Upper lobe of right lung (tissue), 1 donor: Measurements from ENCODE around the gene NTM. TPM values are rescaled to one million over a fixed set of nuclear protein-coding genes. Genes with fewer than 3 reads are reported as not detected.

Experiments used
- ATAC-seq: fragments of 200-7000 bp; cut with Tn5 transposase; one replicate; pipeline ENCODE4 v1.9.1; 2020; ENCODE audit warnings: mild to moderate bottlenecking, moderate library complexity
- DNase-seq: peaks from one replicate; pipeline ENCODE4 v3.0.0-alpha.2; 2020
- H3K27ac ChIP-seq: fragments of 200-600 bp; one replicate; pipeline ENCODE4 v1.8.0; 2022
- H3K27me3 ChIP-seq: fragments of 200-600 bp; one replicate; pipeline ENCODE4 v1.8.0; 2022; ENCODE audit warnings: mild to moderate bottlenecking
- H3K36me3 ChIP-seq: fragments of 200-600 bp; one replicate; pipeline ENCODE4 v1.8.0; 2022
- H3K4me1 ChIP-seq: fragments of 200-600 bp; one replicate; pipeline ENCODE4 v1.8.0; 2022
- H3K4me3 ChIP-seq: fragments of 200-600 bp; one replicate; pipeline ENCODE4 v1.8.0; 2022; ENCODE audit warnings: mild to moderate bottlenecking
- H3K9me3 ChIP-seq: fragments of 200-600 bp; one replicate; pipeline ENCODE4 v1.8.0; 2022
- intact Hi-C: fragments of 100-400 bp; cut with DNase I; formaldehyde crosslinking; loops from one replicate; pipeline ENCODE4 v1.11.0; 2022
- total RNA-seq: library from RNA; stranded (reverse); fragmentation: NEBNext Ultra II Directional; extraction: Animal tissue kit (Norgen Biotek cat#: 25700); gene quantifications from one replicate; pipeline ENCODE4 v1.2.1, GENCODE V29; 2021
- TF ChIP-seq, protein P1 (sequence below): fragments of 200-600 bp; IDR thresholded peaks from one replicate; pipeline ENCODE4 v1.8.0; 2022; ENCODE audit warnings: antibody characterized with exemption
- donor health status: DM: no; HTN: yes; CAD: no; lungs with severe emphysema.

NTM gene
- total RNA-seq, 1 donor from 2014 or later = 3.7 TPM

DNA sequence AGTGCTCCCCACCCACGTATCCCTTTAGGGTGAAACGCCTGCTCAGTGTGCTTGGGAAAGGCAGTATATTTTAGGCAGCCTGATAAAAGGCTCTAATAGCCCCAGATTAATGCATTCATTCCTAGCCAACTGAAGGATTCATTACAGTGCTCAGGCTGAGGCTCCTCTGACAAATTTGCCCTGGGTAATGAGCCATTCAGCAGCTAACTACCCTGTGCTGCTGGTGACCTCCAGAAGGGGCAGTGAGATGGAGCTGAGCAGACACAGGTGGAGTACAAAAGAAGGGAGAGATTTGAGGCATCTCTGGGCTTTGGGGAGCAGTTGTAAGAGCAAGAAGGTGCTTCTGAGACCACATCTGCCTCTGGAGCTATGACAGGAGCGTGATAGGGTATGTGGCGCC lies 817.0 kb downstream of the NTM start:
- Histone ChIP-seq H3K27ac (no peak overlapping the region), H3K4me1 (no peaks in the 10 kb centered on the region), H3K9me3 (no peaks in the 10 kb centered on the region), H3K36me3 (no peaks in the 10 kb centered on the region), H3K4me3 (no peak overlapping the region), H3K27me3 (no peaks in the 10 kb centered on the region)
- DNase-seq (no peak), ATAC-seq (no peak)
- TF ChIP-seq, protein P1, sequence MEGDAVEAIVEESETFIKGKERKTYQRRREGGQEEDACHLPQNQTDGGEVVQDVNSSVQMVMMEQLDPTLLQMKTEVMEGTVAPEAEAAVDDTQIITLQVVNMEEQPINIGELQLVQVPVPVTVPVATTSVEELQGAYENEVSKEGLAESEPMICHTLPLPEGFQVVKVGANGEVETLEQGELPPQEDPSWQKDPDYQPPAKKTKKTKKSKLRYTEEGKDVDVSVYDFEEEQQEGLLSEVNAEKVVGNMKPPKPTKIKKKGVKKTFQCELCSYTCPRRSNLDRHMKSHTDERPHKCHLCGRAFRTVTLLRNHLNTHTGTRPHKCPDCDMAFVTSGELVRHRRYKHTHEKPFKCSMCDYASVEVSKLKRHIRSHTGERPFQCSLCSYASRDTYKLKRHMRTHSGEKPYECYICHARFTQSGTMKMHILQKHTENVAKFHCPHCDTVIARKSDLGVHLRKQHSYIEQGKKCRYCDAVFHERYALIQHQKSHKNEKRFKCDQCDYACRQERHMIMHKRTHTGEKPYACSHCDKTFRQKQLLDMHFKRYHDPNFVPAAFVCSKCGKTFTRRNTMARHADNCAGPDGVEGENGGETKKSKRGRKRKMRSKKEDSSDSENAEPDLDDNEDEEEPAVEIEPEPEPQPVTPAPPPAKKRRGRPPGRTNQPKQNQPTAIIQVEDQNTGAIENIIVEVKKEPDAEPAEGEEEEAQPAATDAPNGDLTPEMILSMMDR = no peak
- intact Hi-C loops = no loop called here

DNA sequence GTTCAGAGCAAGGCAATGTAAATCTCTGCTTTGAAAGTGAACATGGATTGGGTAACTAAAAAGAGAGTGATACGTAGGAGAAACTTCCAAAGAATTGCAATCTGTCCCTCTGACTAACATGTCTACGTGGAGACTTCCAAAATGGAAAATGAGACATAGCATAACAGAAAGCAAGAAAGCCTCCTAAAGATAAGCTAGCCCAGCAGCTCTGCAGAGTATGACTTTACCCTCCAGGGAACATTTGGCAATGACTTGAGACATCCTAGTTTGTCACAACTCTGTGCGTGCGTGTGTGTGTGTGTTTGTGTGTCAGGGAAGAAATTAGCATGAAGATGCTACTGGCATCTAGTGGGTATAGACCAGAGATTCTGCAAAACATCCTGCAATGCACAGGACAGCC lies 817.4 kb downstream of the NTM start:
- no peaks in the 10 kb centered on the region for H3K27me3 ChIP-seq
- H3K27ac ChIP-seq = no peak overlapping the region
- no peak overlapping the region for H3K4me3 ChIP-seq
- H3K9me3 ChIP-seq = no peaks in the 10 kb centered on the region
- H3K4me1 ChIP-seq = no peaks in the 10 kb centered on the region
- DNase-seq = no peak
- no peak for ATAC-seq
- no peaks in the 10 kb centered on the region for H3K36me3 ChIP-seq
- intact Hi-C loops = no loop called here
- TF ChIP-seq, protein P1 = no peak

DNA sequence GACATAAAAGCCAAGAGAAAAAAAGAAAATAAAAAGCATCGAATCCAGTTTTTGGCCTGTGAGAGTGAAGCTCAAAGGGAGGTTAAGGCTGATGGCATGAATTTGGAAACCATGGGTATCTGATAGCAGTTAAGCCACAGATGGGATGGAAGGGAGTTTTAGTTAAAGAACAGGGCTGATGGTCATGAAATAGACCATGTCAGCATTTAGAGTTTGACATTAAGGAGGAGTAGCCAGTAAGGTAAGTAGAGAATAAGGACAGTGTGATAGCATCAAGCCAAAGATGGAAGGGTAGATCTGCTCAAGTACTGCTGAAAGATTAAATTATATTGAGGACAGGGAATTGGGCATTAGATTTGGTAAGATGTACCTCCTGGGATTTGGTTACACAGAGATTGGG lies 826.5 kb downstream of the NTM start:
- H3K36me3 ChIP-seq = no peaks in the 10 kb centered on the region
- no peak overlapping the region for H3K4me3 ChIP-seq
- ATAC-seq = no peak
- no peak overlapping the region for H3K27ac ChIP-seq
- no peak for DNase-seq
- no peaks in the 10 kb centered on the region for H3K4me1 ChIP-seq
- TF ChIP-seq, protein P1 = no peak
- no peaks in the 10 kb centered on the region for H3K27me3 ChIP-seq
- H3K9me3 ChIP-seq = no peaks in the 10 kb centered on the region
- intact Hi-C loops = no loop called here

DNA sequence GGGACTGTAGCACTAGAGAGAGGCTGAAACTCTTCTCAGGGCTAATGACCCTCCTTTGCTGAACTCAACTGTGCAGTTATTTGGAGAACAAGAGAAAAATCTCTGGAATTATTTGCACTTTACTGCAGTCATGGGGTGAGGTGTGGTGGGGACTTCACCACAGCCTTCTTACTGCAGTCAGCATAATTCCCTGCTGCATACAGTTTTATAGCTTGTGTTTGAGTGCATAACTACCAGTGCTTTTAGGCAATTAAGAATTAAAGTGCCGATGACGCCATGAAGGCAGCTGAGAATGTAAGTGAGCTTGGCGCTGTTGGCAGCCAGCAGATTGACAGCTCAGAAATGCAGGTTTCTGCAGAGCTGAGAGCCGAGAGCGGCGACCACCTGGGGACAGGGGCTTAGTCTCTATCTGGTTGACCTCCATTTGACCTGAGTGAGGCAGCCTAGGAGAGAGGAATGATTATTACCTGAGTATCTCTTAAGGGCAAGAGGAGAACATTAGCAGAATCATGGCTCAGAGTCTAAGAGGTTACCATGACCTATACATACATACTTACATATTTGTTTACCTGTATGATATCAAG lies 830.0 kb downstream of the NTM start:
- TF ChIP-seq, protein P1 = no peak
- intact Hi-C loops = no loop called here
- Histone ChIP-seq H3K36me3 (no peaks in the 10 kb centered on the region), H3K4me1 (no peaks in the 10 kb centered on the region), H3K4me3 (no peak overlapping the region), H3K27me3 (no peaks in the 10 kb centered on the region), H3K27ac (no peak overlapping the region), H3K9me3 (no peaks in the 10 kb centered on the region)
- no peak for DNase-seq
- peak; percentile 77 for ATAC-seq

DNA sequence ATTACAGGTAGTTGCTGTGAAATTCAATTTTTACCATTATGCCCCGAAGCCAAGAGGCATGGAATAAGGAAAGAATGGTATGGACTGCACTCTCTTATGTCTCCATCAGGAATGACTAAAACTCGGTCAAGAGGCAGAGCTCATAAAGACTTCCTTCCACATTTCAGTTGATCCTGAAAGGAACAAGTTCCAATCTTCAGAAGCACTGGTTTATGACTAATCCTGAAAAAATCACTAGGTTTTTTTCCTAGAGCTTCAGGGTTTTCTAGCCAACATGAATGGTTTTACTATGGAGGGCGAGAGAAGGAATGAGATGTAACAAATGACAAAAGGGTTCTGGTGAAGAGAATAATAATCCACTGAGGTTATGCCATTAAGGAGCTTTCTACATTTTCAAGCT lies 832.2 kb downstream of the NTM start:
- Histone ChIP-seq H3K4me3 (no peak overlapping the region), H3K27ac (no peak overlapping the region), H3K9me3 (no peaks in the 10 kb centered on the region), H3K27me3 (no peaks in the 10 kb centered on the region), H3K36me3 (no peaks in the 10 kb centered on the region), H3K4me1 (no peaks in the 10 kb centered on the region)
- TF ChIP-seq, protein P1 = no peak
- DNase-seq = no peak
- no peak for ATAC-seq
- intact Hi-C loops = no loop called here

DNA sequence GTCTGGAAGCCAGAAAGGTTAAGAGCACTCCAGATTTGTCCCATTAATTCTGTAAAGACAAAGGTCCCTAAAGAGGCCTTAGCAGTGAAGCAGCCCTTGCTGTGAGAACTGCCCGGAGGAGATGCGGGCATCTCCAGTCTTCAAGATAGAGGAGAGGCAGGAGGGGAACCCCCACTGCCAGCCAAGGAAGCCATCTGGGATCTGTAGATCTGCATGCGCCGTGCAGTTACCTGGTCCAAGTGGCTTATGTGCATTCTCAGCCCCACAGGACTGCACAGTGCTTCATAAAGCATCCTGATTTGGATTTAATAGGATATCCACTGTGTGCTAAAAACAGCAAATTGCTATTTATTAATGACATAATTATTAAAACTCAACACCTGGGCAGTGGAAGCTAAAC lies 834.6 kb downstream of the NTM start:
- Histone ChIP-seq H3K4me1 (no peaks in the 10 kb centered on the region), H3K9me3 (no peaks in the 10 kb centered on the region), H3K27ac (no peak overlapping the region), H3K36me3 (no peaks in the 10 kb centered on the region), H3K27me3 (no peaks in the 10 kb centered on the region), H3K4me3 (no peak overlapping the region)
- no peak for ATAC-seq
- DNase-seq = no peak
- intact Hi-C loops = no loop called here
- TF ChIP-seq, protein P1 = no peak
